ENCODE measurements around the gene TNFRSF14. TPM values are rescaled to one million over a fixed set of nuclear protein-coding genes. Genes with fewer than 3 reads are reported as not detected.

Gene TNFRSF14
- total and polyA plus RNA-seq, 9 of the 15 experiments (the other 6 are each of a cell fraction or from before 2014, with no cell fraction given), result 0.11 to 2.3 (median 0.68) TPM; not detected in 2

DNA sequence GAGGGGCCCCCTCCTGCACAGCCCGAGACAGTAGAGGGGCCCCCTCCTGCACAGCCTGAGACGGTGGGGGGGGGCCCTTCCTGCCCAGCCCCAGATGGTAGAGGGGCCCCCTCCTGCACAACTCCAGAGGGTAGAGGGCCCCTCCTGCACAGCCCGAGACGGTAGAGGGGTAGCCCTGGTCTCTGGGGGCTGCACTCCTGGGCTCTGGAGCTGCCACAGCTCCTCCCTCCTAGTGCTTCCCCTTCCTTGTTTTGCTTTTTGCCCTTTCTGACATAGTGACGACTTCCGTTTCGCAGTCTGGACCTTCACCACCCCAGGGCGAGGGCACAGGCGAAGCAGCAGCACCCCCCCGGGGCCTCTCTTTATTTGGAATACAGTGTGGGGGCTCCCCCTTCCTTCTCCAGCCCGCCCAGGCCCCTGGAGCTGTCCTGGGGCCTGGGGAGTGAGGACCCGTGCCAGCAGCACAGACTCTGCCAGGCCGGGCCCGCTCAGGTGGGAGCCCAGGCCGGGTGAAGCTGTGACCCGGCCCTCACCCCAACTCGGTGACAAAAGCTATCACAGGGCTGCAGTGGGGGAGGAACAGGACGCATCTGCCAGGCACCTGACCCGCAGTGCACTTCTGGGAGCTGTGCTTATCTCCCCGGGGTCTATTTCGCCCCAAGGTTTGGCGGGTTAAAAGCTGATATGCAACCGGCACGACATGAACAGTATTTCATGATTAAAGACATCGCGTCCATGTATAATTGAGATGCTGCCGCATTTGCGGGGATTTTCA lies 29.3 kb downstream of the TNFRSF14 start (continued):
- TF ChIP-seq, protein P1, sequence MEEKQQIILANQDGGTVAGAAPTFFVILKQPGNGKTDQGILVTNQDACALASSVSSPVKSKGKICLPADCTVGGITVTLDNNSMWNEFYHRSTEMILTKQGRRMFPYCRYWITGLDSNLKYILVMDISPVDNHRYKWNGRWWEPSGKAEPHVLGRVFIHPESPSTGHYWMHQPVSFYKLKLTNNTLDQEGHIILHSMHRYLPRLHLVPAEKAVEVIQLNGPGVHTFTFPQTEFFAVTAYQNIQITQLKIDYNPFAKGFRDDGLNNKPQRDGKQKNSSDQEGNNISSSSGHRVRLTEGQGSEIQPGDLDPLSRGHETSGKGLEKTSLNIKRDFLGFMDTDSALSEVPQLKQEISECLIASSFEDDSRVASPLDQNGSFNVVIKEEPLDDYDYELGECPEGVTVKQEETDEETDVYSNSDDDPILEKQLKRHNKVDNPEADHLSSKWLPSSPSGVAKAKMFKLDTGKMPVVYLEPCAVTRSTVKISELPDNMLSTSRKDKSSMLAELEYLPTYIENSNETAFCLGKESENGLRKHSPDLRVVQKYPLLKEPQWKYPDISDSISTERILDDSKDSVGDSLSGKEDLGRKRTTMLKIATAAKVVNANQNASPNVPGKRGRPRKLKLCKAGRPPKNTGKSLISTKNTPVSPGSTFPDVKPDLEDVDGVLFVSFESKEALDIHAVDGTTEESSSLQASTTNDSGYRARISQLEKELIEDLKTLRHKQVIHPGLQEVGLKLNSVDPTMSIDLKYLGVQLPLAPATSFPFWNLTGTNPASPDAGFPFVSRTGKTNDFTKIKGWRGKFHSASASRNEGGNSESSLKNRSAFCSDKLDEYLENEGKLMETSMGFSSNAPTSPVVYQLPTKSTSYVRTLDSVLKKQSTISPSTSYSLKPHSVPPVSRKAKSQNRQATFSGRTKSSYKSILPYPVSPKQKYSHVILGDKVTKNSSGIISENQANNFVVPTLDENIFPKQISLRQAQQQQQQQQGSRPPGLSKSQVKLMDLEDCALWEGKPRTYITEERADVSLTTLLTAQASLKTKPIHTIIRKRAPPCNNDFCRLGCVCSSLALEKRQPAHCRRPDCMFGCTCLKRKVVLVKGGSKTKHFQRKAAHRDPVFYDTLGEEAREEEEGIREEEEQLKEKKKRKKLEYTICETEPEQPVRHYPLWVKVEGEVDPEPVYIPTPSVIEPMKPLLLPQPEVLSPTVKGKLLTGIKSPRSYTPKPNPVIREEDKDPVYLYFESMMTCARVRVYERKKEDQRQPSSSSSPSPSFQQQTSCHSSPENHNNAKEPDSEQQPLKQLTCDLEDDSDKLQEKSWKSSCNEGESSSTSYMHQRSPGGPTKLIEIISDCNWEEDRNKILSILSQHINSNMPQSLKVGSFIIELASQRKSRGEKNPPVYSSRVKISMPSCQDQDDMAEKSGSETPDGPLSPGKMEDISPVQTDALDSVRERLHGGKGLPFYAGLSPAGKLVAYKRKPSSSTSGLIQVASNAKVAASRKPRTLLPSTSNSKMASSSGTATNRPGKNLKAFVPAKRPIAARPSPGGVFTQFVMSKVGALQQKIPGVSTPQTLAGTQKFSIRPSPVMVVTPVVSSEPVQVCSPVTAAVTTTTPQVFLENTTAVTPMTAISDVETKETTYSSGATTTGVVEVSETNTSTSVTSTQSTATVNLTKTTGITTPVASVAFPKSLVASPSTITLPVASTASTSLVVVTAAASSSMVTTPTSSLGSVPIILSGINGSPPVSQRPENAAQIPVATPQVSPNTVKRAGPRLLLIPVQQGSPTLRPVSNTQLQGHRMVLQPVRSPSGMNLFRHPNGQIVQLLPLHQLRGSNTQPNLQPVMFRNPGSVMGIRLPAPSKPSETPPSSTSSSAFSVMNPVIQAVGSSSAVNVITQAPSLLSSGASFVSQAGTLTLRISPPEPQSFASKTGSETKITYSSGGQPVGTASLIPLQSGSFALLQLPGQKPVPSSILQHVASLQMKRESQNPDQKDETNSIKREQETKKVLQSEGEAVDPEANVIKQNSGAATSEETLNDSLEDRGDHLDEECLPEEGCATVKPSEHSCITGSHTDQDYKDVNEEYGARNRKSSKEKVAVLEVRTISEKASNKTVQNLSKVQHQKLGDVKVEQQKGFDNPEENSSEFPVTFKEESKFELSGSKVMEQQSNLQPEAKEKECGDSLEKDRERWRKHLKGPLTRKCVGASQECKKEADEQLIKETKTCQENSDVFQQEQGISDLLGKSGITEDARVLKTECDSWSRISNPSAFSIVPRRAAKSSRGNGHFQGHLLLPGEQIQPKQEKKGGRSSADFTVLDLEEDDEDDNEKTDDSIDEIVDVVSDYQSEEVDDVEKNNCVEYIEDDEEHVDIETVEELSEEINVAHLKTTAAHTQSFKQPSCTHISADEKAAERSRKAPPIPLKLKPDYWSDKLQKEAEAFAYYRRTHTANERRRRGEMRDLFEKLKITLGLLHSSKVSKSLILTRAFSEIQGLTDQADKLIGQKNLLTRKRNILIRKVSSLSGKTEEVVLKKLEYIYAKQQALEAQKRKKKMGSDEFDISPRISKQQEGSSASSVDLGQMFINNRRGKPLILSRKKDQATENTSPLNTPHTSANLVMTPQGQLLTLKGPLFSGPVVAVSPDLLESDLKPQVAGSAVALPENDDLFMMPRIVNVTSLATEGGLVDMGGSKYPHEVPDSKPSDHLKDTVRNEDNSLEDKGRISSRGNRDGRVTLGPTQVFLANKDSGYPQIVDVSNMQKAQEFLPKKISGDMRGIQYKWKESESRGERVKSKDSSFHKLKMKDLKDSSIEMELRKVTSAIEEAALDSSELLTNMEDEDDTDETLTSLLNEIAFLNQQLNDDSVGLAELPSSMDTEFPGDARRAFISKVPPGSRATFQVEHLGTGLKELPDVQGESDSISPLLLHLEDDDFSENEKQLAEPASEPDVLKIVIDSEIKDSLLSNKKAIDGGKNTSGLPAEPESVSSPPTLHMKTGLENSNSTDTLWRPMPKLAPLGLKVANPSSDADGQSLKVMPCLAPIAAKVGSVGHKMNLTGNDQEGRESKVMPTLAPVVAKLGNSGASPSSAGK (IDR thresholded peaks at IDR 0.05), result peak; percentile 50
- TF ChIP-seq PYGO2 (tag; IDR thresholded peaks at IDR 0.05) (no peak), POLR2H (tag; IDR thresholded peaks at IDR 0.05; ENCODE audit: low read depth) (no peak)
- TF ChIP-seq, protein P2, sequence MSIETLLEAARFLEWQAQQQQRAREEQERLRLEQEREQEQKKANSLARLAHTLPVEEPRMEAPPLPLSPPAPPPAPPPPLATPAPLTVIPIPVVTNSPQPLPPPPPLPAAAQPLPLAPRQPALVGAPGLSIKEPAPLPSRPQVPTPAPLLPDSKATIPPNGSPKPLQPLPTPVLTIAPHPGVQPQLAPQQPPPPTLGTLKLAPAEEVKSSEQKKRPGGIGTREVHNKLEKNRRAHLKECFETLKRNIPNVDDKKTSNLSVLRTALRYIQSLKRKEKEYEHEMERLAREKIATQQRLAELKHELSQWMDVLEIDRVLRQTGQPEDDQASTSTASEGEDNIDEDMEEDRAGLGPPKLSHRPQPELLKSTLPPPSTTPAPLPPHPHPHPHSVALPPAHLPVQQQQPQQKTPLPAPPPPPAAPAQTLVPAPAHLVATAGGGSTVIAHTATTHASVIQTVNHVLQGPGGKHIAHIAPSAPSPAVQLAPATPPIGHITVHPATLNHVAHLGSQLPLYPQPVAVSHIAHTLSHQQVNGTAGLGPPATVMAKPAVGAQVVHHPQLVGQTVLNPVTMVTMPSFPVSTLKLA (conservative IDR thresholded peaks at IDR 0.05), result peak in 1 of 2 experiments; percentile 61; a peak in 3 of 4 replicates
- TF ChIP-seq, protein P3, sequence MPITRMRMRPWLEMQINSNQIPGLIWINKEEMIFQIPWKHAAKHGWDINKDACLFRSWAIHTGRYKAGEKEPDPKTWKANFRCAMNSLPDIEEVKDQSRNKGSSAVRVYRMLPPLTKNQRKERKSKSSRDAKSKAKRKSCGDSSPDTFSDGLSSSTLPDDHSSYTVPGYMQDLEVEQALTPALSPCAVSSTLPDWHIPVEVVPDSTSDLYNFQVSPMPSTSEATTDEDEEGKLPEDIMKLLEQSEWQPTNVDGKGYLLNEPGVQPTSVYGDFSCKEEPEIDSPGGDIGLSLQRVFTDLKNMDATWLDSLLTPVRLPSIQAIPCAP (CRISPR knock-in tag; IDR thresholded peaks at IDR 0.05; ENCODE audit: borderline replicate concordance), result no peak
- TF ChIP-seq, protein P4, sequence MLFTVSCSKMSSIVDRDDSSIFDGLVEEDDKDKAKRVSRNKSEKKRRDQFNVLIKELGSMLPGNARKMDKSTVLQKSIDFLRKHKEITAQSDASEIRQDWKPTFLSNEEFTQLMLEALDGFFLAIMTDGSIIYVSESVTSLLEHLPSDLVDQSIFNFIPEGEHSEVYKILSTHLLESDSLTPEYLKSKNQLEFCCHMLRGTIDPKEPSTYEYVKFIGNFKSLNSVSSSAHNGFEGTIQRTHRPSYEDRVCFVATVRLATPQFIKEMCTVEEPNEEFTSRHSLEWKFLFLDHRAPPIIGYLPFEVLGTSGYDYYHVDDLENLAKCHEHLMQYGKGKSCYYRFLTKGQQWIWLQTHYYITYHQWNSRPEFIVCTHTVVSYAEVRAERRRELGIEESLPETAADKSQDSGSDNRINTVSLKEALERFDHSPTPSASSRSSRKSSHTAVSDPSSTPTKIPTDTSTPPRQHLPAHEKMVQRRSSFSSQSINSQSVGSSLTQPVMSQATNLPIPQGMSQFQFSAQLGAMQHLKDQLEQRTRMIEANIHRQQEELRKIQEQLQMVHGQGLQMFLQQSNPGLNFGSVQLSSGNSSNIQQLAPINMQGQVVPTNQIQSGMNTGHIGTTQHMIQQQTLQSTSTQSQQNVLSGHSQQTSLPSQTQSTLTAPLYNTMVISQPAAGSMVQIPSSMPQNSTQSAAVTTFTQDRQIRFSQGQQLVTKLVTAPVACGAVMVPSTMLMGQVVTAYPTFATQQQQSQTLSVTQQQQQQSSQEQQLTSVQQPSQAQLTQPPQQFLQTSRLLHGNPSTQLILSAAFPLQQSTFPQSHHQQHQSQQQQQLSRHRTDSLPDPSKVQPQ (CRISPR knock-in tag; IDR thresholded peaks at IDR 0.05; ENCODE audit: borderline replicate concordance), result no peak; the same call in 1 of the 2 replicates
- TF ChIP-seq, protein P5, sequence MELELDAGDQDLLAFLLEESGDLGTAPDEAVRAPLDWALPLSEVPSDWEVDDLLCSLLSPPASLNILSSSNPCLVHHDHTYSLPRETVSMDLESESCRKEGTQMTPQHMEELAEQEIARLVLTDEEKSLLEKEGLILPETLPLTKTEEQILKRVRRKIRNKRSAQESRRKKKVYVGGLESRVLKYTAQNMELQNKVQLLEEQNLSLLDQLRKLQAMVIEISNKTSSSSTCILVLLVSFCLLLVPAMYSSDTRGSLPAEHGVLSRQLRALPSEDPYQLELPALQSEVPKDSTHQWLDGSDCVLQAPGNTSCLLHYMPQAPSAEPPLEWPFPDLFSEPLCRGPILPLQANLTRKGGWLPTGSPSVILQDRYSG (tag; conservative IDR thresholded peaks at IDR 0.05; ENCODE audit: low read depth), result 0 out of 2 replicates have a peak, but pooled peaks have one; percentile 26
